ENCODE results near the gene ZC3H12A.

ZC3H12A gene

DNA sequence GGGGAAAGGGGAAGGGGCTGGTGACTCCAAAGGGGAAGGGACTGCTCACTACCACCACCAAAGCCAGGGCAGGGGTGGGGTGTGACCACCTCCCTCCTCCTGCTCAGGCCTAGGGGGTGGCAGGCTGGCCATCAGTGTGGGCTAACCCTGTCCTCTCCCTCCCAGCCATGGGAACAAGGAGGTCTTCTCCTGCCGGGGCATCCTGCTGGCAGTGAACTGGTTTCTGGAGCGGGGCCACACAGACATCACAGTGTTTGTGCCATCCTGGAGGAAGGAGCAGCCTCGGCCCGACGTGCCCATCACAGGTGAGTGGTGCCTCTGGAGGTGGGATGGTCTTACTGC is 5.7 kb downstream of the ZC3H12A start:
- TF ChIP-seq, protein P1, sequence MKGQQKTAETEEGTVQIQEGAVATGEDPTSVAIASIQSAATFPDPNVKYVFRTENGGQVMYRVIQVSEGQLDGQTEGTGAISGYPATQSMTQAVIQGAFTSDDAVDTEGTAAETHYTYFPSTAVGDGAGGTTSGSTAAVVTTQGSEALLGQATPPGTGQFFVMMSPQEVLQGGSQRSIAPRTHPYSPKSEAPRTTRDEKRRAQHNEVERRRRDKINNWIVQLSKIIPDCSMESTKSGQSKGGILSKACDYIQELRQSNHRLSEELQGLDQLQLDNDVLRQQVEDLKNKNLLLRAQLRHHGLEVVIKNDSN (IDR thresholded peaks at IDR 0.05): no peak
- no peak for TF ChIP-seq CREB1 (IDR thresholded peaks at IDR 0.05; ENCODE audit: low read depth)
- no peak for TF ChIP-seq RAD21 (IDR thresholded peaks at IDR 0.05; ENCODE audit: low read depth)
- TF ChIP-seq, protein P2, sequence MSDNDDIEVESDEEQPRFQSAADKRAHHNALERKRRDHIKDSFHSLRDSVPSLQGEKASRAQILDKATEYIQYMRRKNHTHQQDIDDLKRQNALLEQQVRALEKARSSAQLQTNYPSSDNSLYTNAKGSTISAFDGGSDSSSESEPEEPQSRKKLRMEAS (IDR thresholded peaks at IDR 0.05): no peak
- TF ChIP-seq YY1 (IDR thresholded peaks at IDR 0.05; ENCODE audit: low read depth): no peak
- no peak for TF ChIP-seq CEBPB (IDR thresholded peaks at IDR 0.05)
- no peak for TF ChIP-seq ZBTB7A (IDR thresholded peaks at IDR 0.05; ENCODE audit: low read depth)
- no peak for TF ChIP-seq TEAD4 (IDR thresholded peaks at IDR 0.05)
- no peak for TF ChIP-seq EGR1 (IDR thresholded peaks at IDR 0.05)
- TF ChIP-seq EP300 (IDR thresholded peaks at IDR 0.05; ENCODE audit: borderline replicate concordance): no peak
- no peak for TF ChIP-seq NFIC (IDR thresholded peaks at IDR 0.05)
- no peak for TF ChIP-seq TAF1 (IDR thresholded peaks at IDR 0.05; ENCODE audit: low read depth)
- no peak for TF ChIP-seq FOXM1 (IDR thresholded peaks at IDR 0.05; ENCODE audit: borderline replicate concordance, low read depth)
- TF ChIP-seq, protein P3, sequence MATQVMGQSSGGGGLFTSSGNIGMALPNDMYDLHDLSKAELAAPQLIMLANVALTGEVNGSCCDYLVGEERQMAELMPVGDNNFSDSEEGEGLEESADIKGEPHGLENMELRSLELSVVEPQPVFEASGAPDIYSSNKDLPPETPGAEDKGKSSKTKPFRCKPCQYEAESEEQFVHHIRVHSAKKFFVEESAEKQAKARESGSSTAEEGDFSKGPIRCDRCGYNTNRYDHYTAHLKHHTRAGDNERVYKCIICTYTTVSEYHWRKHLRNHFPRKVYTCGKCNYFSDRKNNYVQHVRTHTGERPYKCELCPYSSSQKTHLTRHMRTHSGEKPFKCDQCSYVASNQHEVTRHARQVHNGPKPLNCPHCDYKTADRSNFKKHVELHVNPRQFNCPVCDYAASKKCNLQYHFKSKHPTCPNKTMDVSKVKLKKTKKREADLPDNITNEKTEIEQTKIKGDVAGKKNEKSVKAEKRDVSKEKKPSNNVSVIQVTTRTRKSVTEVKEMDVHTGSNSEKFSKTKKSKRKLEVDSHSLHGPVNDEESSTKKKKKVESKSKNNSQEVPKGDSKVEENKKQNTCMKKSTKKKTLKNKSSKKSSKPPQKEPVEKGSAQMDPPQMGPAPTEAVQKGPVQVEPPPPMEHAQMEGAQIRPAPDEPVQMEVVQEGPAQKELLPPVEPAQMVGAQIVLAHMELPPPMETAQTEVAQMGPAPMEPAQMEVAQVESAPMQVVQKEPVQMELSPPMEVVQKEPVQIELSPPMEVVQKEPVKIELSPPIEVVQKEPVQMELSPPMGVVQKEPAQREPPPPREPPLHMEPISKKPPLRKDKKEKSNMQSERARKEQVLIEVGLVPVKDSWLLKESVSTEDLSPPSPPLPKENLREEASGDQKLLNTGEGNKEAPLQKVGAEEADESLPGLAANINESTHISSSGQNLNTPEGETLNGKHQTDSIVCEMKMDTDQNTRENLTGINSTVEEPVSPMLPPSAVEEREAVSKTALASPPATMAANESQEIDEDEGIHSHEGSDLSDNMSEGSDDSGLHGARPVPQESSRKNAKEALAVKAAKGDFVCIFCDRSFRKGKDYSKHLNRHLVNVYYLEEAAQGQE (IDR thresholded peaks at IDR 0.05; ENCODE audit: low read depth): no peak

DNA sequence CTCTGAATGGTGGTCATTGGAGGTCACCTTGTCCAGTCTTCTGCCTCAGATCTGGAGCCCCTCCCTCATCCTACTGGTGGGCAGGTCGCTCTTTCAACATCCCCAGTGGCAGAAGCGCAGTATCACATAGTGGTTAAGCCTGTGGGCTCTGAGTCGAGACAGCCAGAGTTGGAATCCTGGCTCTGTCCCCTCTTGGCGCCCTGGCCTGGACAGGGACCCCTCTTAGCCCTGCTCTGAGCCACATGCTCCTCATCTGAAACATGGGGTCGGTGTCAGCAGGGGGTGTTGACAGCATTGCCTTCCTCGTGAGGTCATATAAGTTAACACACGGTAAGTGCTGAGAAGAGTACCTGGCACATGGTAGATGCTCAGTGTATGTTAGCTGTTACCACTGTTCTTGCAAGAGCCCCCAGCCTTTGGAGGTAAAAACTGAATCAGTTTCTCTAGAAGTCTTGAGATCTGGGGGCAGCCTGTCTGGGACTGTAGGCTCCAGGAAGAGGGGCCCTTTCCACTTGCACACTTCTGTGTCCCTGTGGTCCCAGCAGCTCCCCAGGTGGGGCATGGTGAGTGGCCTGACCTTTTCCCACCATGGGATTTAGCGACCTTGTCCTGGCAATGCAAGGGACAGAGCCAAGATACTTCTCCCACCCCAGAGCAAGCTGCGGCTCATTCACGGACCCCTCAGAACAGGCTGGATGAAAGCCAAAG is 6.4 kb downstream of the ZC3H12A start:
- no peak for TF ChIP-seq TEAD4 (IDR thresholded peaks at IDR 0.05)
- TF ChIP-seq CREB1 (IDR thresholded peaks at IDR 0.05; ENCODE audit: low read depth): no peak
- no peak for TF ChIP-seq CEBPB (IDR thresholded peaks at IDR 0.05)

DNA sequence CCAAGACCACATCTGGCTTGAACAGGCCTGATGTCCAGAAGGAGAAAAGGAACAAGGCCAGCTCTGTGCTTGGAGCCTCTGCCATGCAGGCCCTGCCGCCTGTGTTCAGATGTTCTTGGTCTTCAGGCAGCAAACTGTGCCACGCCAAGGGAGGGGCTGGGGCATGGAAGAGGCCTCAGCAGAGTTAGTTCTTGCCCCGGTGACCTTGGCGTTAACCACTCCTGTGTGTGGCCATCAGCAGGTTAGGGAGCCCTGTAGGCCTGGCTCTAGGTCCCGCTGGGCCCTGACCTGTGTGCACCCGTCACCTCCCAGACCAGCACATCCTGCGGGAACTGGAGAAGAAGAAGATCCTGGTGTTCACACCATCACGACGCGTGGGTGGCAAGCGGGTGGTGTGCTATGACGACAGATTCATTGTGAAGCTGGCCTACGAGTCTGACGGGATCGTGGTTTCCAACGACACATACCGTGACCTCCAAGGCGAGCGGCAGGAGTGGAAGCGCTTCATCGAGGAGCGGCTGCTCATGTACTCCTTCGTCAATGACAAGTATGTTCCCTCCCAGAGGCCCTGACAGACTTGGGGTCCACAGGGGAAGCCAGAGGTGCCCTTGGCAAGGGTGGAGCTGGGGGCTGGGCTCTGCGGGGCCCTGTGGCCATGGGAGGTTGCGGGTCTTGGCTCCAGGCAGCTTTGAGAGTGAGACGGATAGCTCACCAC is 7.1 kb downstream of the ZC3H12A start:
- TF ChIP-seq NFIC (IDR thresholded peaks at IDR 0.05): no peak

DNA sequence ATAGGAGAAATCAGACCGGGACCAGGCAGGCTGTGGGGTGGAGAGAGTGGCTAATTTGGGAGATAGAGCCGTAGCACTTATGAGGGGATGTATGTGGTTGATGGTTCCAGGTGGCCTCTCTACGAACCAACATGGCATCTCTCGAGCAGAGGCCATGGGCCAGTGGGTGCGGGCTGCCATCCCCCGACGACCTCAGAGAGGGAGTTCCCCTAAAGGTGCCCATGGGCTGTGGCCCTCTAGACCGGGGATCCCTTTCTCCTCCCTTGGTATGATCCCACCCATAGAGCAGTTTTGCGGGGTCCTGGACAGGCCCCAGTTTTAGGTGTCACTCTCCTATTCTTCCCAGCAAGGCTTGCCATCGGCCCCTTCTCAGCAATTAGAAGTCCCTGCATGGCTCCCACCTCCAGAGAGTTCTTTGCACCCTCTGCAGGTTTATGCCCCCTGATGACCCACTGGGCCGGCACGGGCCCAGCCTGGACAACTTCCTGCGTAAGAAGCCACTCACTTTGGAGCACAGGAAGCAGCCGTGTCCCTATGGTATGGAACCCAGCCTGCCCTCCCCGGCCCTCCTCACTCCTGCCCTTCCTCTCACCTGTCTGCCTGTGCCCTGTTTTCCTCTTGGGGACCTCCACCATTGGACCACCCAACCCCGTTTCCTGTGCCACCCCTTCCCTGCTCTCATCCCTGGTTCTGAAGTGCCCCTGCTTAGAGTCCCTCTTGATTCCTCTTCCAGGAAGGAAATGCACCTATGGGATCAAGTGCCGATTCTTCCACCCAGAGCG is 7.8 kb downstream of the ZC3H12A start:
- no peak for TF ChIP-seq ZBTB7A (IDR thresholded peaks at IDR 0.05; ENCODE audit: low read depth)
- TF ChIP-seq RAD21 (IDR thresholded peaks at IDR 0.05; ENCODE audit: low read depth): no peak
- TF ChIP-seq YY1 (IDR thresholded peaks at IDR 0.05; ENCODE audit: low read depth): no peak
- no peak for TF ChIP-seq TCF12 (IDR thresholded peaks at IDR 0.05; ENCODE audit: low read depth)
- no peak for TF ChIP-seq CEBPB (IDR thresholded peaks at IDR 0.05)
- TF ChIP-seq, protein P1 (IDR thresholded peaks at IDR 0.05): no peak
- no peak for TF ChIP-seq NFIC (IDR thresholded peaks at IDR 0.05)
- TF ChIP-seq, protein P3 (IDR thresholded peaks at IDR 0.05; ENCODE audit: low read depth): no peak
- TF ChIP-seq EP300 (IDR thresholded peaks at IDR 0.05; ENCODE audit: borderline replicate concordance): no peak
- TF ChIP-seq, protein P2 (IDR thresholded peaks at IDR 0.05): no peak
- no peak for TF ChIP-seq TEAD4 (IDR thresholded peaks at IDR 0.05)

DNA sequence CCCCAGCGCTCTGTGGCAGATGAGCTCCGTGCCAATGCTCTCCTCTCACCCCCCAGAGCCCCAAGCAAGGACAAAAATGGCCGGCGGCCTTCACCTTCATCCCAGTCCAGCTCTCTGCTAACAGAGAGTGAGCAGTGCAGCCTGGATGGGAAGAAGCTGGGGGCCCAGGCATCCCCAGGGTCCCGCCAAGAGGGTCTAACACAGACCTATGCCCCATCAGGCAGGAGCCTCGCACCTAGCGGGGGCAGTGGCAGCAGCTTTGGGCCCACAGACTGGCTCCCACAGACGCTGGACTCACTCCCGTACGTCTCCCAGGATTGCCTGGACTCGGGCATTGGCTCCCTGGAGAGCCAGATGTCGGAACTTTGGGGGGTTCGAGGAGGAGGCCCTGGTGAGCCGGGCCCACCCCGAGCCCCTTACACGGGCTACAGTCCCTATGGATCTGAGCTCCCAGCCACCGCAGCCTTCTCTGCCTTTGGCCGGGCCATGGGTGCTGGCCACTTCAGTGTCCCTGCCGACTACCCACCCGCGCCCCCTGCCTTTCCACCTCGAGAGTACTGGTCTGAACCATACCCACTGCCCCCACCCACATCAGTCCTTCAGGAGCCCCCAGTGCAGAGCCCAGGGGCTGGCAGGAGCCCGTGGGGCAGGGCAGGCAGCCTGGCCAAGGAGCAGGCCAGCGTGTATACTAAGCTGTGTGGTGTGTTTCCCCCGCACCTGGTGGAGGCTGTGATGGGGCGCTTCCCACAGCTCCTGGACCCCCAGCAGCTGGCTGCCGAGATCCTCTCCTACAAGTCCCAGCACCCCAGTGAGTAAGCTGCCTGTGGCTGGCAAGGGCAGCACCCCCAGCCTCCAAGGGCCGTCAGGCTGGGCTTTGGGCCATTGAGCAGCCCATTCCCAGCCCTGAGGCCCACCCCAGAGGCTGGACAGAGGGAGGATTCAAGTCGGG is 8.7 kb downstream of the ZC3H12A start:
- TF ChIP-seq ZBTB7A (IDR thresholded peaks at IDR 0.05; ENCODE audit: low read depth) (no peak), NFIC (IDR thresholded peaks at IDR 0.05) (no peak), EP300 (IDR thresholded peaks at IDR 0.05; ENCODE audit: borderline replicate concordance) (no peak), YY1 (IDR thresholded peaks at IDR 0.05; ENCODE audit: low read depth) (no peak), RAD21 (IDR thresholded peaks at IDR 0.05; ENCODE audit: low read depth) (no peak), EGR1 (IDR thresholded peaks at IDR 0.05) (no peak), FOXM1 (IDR thresholded peaks at IDR 0.05; ENCODE audit: borderline replicate concordance, low read depth) (no peak), TEAD4 (IDR thresholded peaks at IDR 0.05) (no peak), TAF1 (IDR thresholded peaks at IDR 0.05; ENCODE audit: low read depth) (no peak), TCF12 (IDR thresholded peaks at IDR 0.05; ENCODE audit: low read depth) (no peak)
- TF ChIP-seq, protein P3 (IDR thresholded peaks at IDR 0.05; ENCODE audit: low read depth): no peak
- TF ChIP-seq, protein P2 (IDR thresholded peaks at IDR 0.05): no peak
- TF ChIP-seq, protein P1 (IDR thresholded peaks at IDR 0.05): no peak

All from Ishikawa (cell line).